ENCODE measurements around the gene TTC36. TPM values are rescaled to one million over a fixed set of nuclear protein-coding genes. Genes with fewer than 3 reads are reported as not detected.

TTC36 gene
- total and polyA plus RNA-seq, 11 donors: 0.23 to 3.1 (median 0.82) TPM; not detected in 3

GRCh38 chr11:118511601-118512000 lies 15.7 kb upstream of the TTC36 start:
- 87 to 91% (median 90%) methylated on average over 5 of the region's 5 CpGs for WGBS, 4 donors
- H3K9me3 ChIP-seq: no peaks in the 10 kb centered on the region
- no peak overlapping the region for H3K27ac ChIP-seq
- intact Hi-C loops (cut with DNase I): no loop called here
- no peaks in the 10 kb centered on the region for H3K4me1 ChIP-seq
- peaks cover 3 to 100% (median 100%) of the 10 kb centered on the region in 9 donors for H3K36me3 ChIP-seq
- ATAC-seq (no peak), DNase-seq (no peak)
- no peaks in the 10 kb centered on the region for H3K27me3 ChIP-seq
- no peak overlapping the region for H3K4me3 ChIP-seq
- TF ChIP-seq CTCF (IDR thresholded peaks at IDR 0.05) (no peak), POLR2A (IDR thresholded peaks at IDR 0.05) (no peak)

DNA sequence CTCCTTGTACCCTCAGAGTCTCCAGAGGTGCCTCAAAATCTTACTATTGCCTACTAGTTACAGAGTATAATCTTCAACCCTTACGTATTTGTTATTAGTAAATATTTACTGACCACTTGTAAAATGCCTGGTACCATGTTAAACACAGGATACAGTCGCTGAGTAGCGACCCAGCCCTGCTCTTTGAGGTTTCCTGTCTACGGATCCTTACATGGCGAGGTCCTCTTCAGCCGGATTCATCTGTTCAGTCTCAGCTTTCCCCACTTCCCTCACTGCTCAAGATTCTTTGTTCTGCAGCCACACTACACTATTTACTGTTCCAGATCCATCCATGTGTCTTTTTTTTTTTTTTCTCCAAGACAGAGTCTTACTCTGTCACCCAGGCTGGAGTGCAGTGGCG lies 13.2 kb upstream of the TTC36 start:
- Histone ChIP-seq H3K27ac (no peak overlapping the region), H3K4me3 (no peak overlapping the region), H3K36me3 (peaks cover 3 to 100% (median 99%) of the 10 kb centered on the region in 9 donors), H3K27me3 (no peaks in the 10 kb centered on the region), H3K4me1 (no peaks in the 10 kb centered on the region), H3K9me3 (no peaks in the 10 kb centered on the region)
- no peak for ATAC-seq
- intact Hi-C loops (cut with DNase I): no loop called here
- TF ChIP-seq CTCF (IDR thresholded peaks at IDR 0.05) (no peak), POLR2A (IDR thresholded peaks at IDR 0.05) (no peak)
- 75 to 85% (median 81%) methylated on average over 7 of the region's 7 CpGs for WGBS, 4 donors
- DNase-seq: no peak

GRCh38 chr11:118519549-118519948 lies 7.7 kb upstream of the TTC36 start:
- no peak overlapping the region for H3K4me3 ChIP-seq
- no peak for ATAC-seq
- H3K36me3 ChIP-seq: peaks cover 0 to 100% (median 99%) of the 10 kb centered on the region in 9 donors
- intact Hi-C loops (cut with DNase I): no loop called here
- TF ChIP-seq POLR2A (IDR thresholded peaks at IDR 0.05): no peak
- TF ChIP-seq CTCF (IDR thresholded peaks at IDR 0.05): no peak
- H3K27me3 ChIP-seq: no peaks in the 10 kb centered on the region
- H3K4me1 ChIP-seq: peaks cover 0 to 11% (median 2%) of the 10 kb centered on the region in 12 donors
- WGBS, 4 donors: 85 to 86% (median 86%) methylated on average over 6 of the region's 6 CpGs
- DNase-seq: no peak
- no peak overlapping the region for H3K27ac ChIP-seq
- H3K9me3 ChIP-seq: no peaks in the 10 kb centered on the region

GRCh38 chr11:118521892-118522311 lies 5.4 kb upstream of the TTC36 start:
- Histone ChIP-seq H3K4me1 (peaks cover 0 to 11% (median 2%) of the 10 kb centered on the region in 12 donors), H3K9me3 (no peaks in the 10 kb centered on the region), H3K36me3 (peaks cover 0 to 88% (median 83%) of the 10 kb centered on the region in 9 donors), H3K27ac (no peak overlapping the region), H3K4me3 (no peak overlapping the region), H3K27me3 (no peaks in the 10 kb centered on the region)
- TF ChIP-seq POLR2A (IDR thresholded peaks at IDR 0.05) (no peak), CTCF (IDR thresholded peaks at IDR 0.05) (no peak)
- DNase-seq (no peak), ATAC-seq (peak in 1 of 4 donors; percentile 24)
- WGBS, 4 donors: 72 to 79% (median 77%) methylated on average over 13 of the region's 13 CpGs
- intact Hi-C loops (cut with DNase I): no loop called here

Data from heart left ventricle (tissue), 16 donors.